Thymus (tissue), 11 donors: ENCODE results near the gene ZMYND11. TPM values are rescaled to one million over a fixed set of nuclear protein-coding genes. Genes with fewer than 3 reads are reported as not detected.

Source experiments
- DNase-seq, 9 donors: peaks; one replicate each; pipeline ENCODE4 v3.0.0-alpha.2; 2013; ENCODE audit warnings: low spot score in 9 of 9, low read depth in 6 of 9, missing footprints in 1 of 9
- H3K27ac ChIP-seq, 2 donors: one replicate each; pipeline ENCODE4 v1.5.1; 2013; ENCODE audit warnings: control low read depth in 1 of 2, low read depth in 1 of 2, low read length in 1 of 2, mild to moderate bottlenecking in 1 of 2, moderate library complexity in 1 of 2
- H3K27me3 ChIP-seq, 2 donors: one replicate each; pipeline ENCODE4 v1.5.1; 2013; ENCODE audit warnings: low read length in 1 of 2; ENCODE audit not compliant: control insufficient read depth in 2 of 2, insufficient read depth in 1 of 2
- H3K36me3 ChIP-seq, 2 donors: one replicate each; pipeline ENCODE4 v1.5.1; 2013; ENCODE audit warnings: low read length in 1 of 2, mild to moderate bottlenecking in 1 of 2, moderate library complexity in 1 of 2; ENCODE audit not compliant: control insufficient read depth in 2 of 2, insufficient read depth in 2 of 2
- H3K4me1 ChIP-seq, 2 donors: one replicate each; pipeline ENCODE4 v1.5.1; 2013; ENCODE audit warnings: low read length in 2 of 2; ENCODE audit not compliant: control insufficient read depth in 2 of 2, insufficient read depth in 2 of 2
- H3K4me3 ChIP-seq, 2 donors: one replicate each; pipeline ENCODE4 v1.5.1; 2013; ENCODE audit warnings: low read length in 2 of 2, control low read depth in 1 of 2, mild to moderate bottlenecking in 1 of 2
- H3K9me3 ChIP-seq, 2 donors: one replicate each; pipeline ENCODE4 v1.5.1; 2013; ENCODE audit warnings: low read length in 1 of 2, mild to moderate bottlenecking in 1 of 2; ENCODE audit not compliant: control insufficient read depth in 2 of 2, insufficient read depth in 1 of 2
- WGBS: extraction: QIAGEN DNeasy Blood & Tissue Kit; methylation state at CpG from one replicate; pipeline ENCODE4 v1.1.7; 2013; 5-methylcytosine and 5-hydroxymethylcytosine counted together
- polyA plus RNA-seq: library from polyadenylated mRNA; stranded (reverse); fragments of 200-250 nt; gene quantifications from one replicate; pipeline ENCODE4 v1.2.3, GENCODE V29; 2013
- total RNA-seq: library from RNA; stranded (reverse); fragments of 120-200 nt; gene quantifications from one replicate; pipeline ENCODE4 v1.2.4, GENCODE V29; 2013
- donor health status: healthy.

Gene ZMYND11
- total and polyA plus RNA-seq, 2 donors = 30.9 to 45.0 TPM

DNA sequence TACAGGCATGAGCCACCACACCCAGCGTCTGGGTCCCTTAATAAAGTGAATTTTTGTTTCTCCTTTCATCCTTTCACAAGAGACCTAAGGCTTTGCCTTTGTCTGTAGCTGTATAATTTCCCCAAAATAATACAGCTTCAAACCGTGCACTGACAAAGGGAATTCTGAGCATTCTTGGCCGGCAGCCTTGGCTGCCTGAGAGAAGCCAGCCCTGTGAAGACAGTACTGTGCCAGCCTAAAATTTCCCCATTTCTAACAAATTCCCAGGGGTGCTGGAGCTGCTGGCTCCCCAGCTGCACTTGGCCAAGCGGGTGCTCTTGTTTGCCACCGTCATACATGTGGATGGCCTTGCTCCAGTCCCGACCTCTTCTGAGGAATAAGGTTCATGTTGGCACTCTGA, 106.2 kb downstream of the ZMYND11 start:
- Histone ChIP-seq H3K4me1 (no peaks in the 10 kb centered on the region), H3K36me3 (peaks cover 7 to 20% of the 10 kb centered on the region in 2 donors), H3K27ac (no peak overlapping the region), H3K4me3 (no peak overlapping the region), H3K9me3 (no peaks in the 10 kb centered on the region), H3K27me3 (no peaks in the 10 kb centered on the region)
- 96% methylated on average over 6 of the region's 6 CpGs for WGBS
- no peak for DNase-seq

DNA sequence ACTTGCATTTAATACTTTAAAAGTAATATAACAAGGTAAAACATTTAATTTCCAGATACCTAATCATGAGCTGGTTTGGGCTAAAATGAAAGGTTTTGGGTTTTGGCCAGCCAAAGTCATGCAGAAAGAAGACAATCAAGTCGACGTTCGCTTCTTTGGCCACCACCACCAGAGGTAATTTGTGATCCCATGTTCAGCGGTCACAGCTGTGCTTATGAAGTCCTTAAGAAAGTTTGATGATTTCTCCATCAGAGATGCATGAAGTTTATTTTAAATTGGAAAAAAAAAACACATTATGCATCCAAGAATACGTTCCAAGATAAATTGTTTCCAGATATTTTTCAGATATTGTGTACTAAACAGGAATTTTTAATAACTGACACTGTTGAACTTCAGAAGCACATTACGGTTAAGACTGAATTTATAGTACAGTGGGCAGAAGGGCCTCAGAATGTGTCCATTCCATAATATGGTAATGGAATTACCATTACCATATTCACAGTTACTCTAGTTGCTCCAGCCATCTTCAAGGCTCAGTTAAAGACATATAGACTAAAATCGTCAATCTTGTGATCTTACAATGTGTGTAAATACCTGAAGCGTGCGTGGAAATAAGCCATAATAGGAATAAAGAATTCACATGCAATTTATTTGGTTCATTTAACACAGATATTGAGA, 106.8 kb downstream of the ZMYND11 start:
- no peak for DNase-seq
- Histone ChIP-seq H3K4me1 (no peaks in the 10 kb centered on the region), H3K27ac (no peak overlapping the region), H3K4me3 (no peak overlapping the region), H3K27me3 (no peaks in the 10 kb centered on the region), H3K36me3 (peaks cover 12 to 23% of the 10 kb centered on the region in 2 donors), H3K9me3 (no peaks in the 10 kb centered on the region)
- WGBS = 93% methylated on average over 9 of the region's 9 CpGs

DNA sequence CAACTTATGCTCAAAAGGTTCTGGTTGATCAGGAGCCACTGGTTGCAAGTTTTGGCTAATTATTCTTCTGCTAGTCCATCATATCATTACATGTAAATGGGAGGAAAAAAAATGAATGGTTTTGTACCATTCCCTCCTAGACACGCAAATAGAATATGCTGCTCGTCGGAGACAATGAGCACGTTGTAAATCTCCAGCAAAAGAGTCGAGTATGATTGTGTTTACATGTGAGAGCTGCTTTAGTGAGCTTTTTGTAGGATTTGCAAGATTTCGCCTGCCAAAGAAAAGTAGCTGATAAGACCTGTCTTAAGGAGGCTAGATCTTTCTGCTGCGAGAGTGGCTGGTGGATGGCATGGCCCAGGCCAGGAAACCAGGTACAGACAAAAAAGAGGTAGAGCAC, 109.0 kb downstream of the ZMYND11 start:
- H3K36me3 ChIP-seq = peaks cover 23 to 31% of the 10 kb centered on the region in 2 donors

DNA sequence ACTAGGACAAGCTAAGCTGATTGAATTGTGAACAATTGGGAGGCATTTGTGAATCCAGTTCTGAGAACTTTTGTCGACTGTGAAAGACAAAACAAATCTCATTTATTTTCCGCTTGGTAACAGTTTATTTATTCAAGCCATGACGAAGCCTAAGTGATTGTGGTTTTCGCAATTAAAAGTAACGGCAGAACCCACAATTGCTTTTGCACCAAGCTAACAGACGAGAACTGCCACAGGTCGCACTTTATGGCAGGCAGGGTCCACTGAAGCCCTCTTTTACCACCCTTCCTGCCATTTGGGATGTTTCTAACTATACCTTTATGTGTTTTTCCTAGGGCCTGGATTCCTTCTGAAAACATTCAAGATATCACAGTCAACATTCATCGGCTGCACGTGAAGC, 111.2 kb downstream of the ZMYND11 start:
- H3K9me3 ChIP-seq = no peaks in the 10 kb centered on the region
- no peak for DNase-seq
- no peaks in the 10 kb centered on the region for H3K4me1 ChIP-seq
- WGBS = 97% methylated on average over 9 of the region's 9 CpGs
- no peak overlapping the region for H3K4me3 ChIP-seq
- no peaks in the 10 kb centered on the region for H3K27me3 ChIP-seq
- no peak overlapping the region for H3K27ac ChIP-seq
- H3K36me3 ChIP-seq = peaks cover 33 to 39% of the 10 kb centered on the region in 2 donors

More for the DNA sequence above, 109.0 kb downstream of the ZMYND11 start:
- WGBS = 98% methylated on average over 7 of the region's 7 CpGs
- no peak for DNase-seq
- Histone ChIP-seq H3K4me3 (no peak overlapping the region), H3K27ac (no peak overlapping the region), H3K9me3 (no peaks in the 10 kb centered on the region), H3K4me1 (no peaks in the 10 kb centered on the region), H3K27me3 (no peaks in the 10 kb centered on the region)

DNA sequence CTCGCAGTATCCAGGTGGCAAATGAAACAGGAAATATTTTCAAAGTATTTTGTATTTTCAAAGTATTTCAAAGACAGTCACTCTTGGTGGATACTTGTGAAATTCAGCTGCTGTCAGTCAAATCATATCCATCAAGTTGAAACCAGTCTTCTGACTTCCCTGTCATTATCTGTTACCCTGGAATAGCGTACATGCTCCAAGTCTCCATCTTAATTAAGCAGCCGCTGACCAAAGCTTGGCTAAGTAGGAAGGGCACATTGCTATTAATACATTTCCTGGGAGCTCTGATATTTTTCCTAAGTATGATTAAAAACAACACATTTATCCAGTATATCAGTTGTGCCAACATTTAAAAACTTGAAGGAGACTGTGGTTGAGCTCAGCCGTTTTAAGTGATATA, 112.2 kb downstream of the ZMYND11 start:
- H3K27ac ChIP-seq = no peak overlapping the region
- no peak overlapping the region for H3K4me3 ChIP-seq
- H3K4me1 ChIP-seq = no peaks in the 10 kb centered on the region
- DNase-seq = no peak
- H3K9me3 ChIP-seq = no peaks in the 10 kb centered on the region
- 97% methylated on average over 4 of the region's 4 CpGs for WGBS
- H3K36me3 ChIP-seq = peaks cover 41 to 46% of the 10 kb centered on the region in 2 donors
- H3K27me3 ChIP-seq = no peaks in the 10 kb centered on the region

DNA sequence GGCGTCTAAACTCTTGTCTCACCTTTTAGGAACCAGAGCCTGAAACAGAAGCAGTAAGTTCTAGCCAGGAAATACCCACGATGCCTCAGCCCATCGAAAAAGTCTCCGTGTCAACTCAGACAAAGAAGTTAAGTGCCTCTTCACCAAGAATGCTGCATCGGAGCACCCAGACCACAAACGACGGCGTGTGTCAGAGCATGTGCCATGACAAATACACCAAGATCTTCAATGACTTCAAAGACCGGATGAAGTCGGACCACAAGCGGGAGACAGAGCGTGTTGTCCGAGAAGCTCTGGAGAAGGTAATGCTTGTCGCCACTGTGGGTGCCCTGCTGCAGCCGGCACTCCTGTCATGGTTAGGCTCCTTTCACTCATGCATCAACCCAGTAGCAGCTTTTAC, 113.1 kb downstream of the ZMYND11 start:
- 95% methylated on average over 15 of the region's 15 CpGs for WGBS
- no peak overlapping the region for H3K27ac ChIP-seq
- H3K9me3 ChIP-seq = no peaks in the 10 kb centered on the region
- H3K36me3 ChIP-seq = peaks cover 41 to 44% of the 10 kb centered on the region in 2 donors
- no peak for DNase-seq
- H3K27me3 ChIP-seq = no peaks in the 10 kb centered on the region
- H3K4me1 ChIP-seq = no peaks in the 10 kb centered on the region
- H3K4me3 ChIP-seq = no peak overlapping the region

DNA sequence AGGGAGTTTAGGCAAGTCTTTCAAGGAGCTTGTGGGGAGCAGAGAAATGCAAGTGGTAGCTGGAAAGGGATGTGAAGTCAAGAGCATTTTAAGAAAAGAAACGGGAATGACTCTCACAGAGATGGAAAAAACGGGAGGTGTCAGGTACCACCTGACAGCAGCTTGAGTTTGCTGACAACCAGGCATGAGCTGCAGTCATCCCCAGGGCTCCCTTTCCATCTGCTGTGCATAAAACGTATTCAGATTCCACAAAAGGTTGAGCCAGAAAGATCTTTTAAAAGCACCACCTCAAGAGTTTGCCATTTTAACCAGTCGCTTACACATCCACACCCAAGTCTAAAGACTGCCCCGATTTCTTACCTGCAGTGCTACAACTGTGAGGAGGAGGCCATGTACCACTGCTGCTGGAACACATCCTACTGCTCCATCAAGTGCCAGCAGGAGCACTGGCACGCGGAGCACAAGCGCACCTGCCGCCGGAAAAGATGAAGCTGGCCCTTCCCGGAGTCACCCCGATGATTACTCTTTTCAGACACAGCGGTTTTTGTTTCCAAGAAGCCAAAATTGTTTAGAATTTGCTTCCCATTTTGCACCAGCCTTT, 116.8 kb downstream of the ZMYND11 start:
- Histone ChIP-seq H3K4me3 (no peak overlapping the region), H3K27ac (no peak overlapping the region), H3K36me3 (peaks cover 33 to 41% of the 10 kb centered on the region in 2 donors), H3K9me3 (no peaks in the 10 kb centered on the region), H3K4me1 (no peaks in the 10 kb centered on the region), H3K27me3 (no peaks in the 10 kb centered on the region)
- WGBS = 97% methylated on average over 13 of the region's 13 CpGs
- DNase-seq = no peak

DNA sequence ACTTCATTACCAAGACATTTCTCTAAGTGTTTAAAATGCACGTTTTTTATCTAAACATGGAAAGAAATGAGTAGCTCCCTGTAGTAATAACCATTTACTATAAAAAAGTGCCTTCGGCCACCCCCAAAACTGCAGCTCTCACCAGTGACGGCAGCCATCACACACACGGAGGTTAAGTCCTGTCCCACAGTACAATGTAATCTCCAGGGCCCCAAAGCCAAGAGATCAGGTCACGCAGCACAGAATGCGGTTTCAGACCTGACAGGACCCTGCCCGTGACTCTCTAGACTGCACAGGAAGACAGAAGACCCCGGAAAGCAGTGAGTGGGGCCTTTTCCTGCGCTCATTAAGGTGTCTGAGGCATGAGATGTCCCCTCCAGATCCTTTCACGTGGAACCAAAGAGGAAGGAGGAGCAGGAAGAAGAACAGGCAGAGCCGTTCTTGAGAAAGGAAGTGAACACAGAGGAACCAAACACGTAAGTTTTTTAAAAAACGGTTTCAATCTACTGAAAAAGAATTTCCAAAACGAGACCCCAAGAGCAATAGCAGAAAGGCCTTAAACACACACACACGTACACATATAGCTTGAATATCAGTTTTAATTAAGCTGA, 125.7 kb downstream of the ZMYND11 start:
- Histone ChIP-seq H3K36me3 (no peaks in the 10 kb centered on the region), H3K4me1 (no peaks in the 10 kb centered on the region), H3K4me3 (no peak overlapping the region), H3K27me3 (no peaks in the 10 kb centered on the region), H3K9me3 (no peaks in the 10 kb centered on the region), H3K27ac (no peak overlapping the region)
- DNase-seq = no peak
- 74% methylated on average over 15 of the region's 15 CpGs for WGBS
